Tibial nerve (tissue), 3 donors: ENCODE data around the gene HIF1A.

Experiments used
- CTCF ChIP-seq, 5 experiments: fragments of 200-600 bp in 3 of 5; fragments of 450-650 bp in 2 of 5; sonication (generic) in 3 of 5; IDR thresholded peaks; one replicate each; pipeline ENCODE4 v1.5.1; 2016 to 2019; ENCODE audit warnings: antibody characterized with exemption in 5 of 5, mild to moderate bottlenecking in 3 of 5, moderate library complexity in 2 of 5
- POLR2A ChIP-seq, 2 donors: fragments of 450-650 bp; IDR thresholded peaks; one replicate each; pipeline ENCODE4 v1.6.1; 2017; ENCODE audit warnings: antibody characterized with exemption in 2 of 2, mild to moderate bottlenecking in 2 of 2, moderate library complexity in 2 of 2

GRCh38 chr14:61651355-61651754 lies 44.0 kb upstream of the HIF1A start:
- no peak for TF ChIP-seq CTCF (IDR thresholded peaks at IDR 0.05)
- no peak for TF ChIP-seq POLR2A (IDR thresholded peaks at IDR 0.05)
